Stimulated activated CD8-positive, alpha-beta memory T cell treated with anti-CD3 and anti-CD28 coated beads, Interleukin-12 subunit alpha, Interleukin-12 subunit beta, amount 100 ng/mL, for 24 hours (primary cell): ENCODE measurements around the gene SPINK1.
"Not testable (repeated sequence)": the region's sequence is repeated elsewhere in the genome, so short reads cannot be mapped to it uniquely, and the experiment has no call there.

Source experiments
- DNase-seq: peaks from one replicate; pipeline ENCODE4 v3.0.0-alpha.2; 2020; ENCODE audit errors: extremely low read depth

The SPINK1 gene

GRCh38 chr5:147854894-147855773 is 23.7 kb upstream of the SPINK1 start:
- DNase-seq = no peak

- no peak for DNase-seq
Observed at GRCh38 chr5:147854331-147854730, 22.9 kb upstream of the SPINK1 start.

GRCh38 chr5:147853372-147853987 is 22.0 kb upstream of the SPINK1 start:
- DNase-seq = no peak

GRCh38 chr5:147852365-147852764 is 20.9 kb upstream of the SPINK1 start:
- no peak for DNase-seq

GRCh38 chr5:147851578-147851977 is 20.1 kb upstream of the SPINK1 start:
- no peak for DNase-seq

- no peak for DNase-seq
Observed at GRCh38 chr5:147849226-147849625, 17.8 kb upstream of the SPINK1 start.

GRCh38 chr5:147845618-147846017 is 14.1 kb upstream of the SPINK1 start:
- DNase-seq = no peak

- DNase-seq = no peak
Observed at GRCh38 chr5:147844846-147845245, 13.4 kb upstream of the SPINK1 start.

- DNase-seq = no peak
Observed at GRCh38 chr5:147842869-147843268, 11.4 kb upstream of the SPINK1 start.

GRCh38 chr5:147836439-147836838 is 5.0 kb upstream of the SPINK1 start:
- DNase-seq = no peak

GRCh38 chr5:147835386-147835798 is 3.9 kb upstream of the SPINK1 start:
- no peak for DNase-seq

- DNase-seq = no peak
Observed at GRCh38 chr5:147832541-147832940, 1.1 kb upstream of the SPINK1 start.

- no peak for DNase-seq
Observed at GRCh38 chr5:147830035-147830434, 1.4 kb downstream of the SPINK1 start.

- DNase-seq = not testable (repeated sequence)
Observed at GRCh38 chr5:147827017-147827416, 4.5 kb downstream of the SPINK1 start.

- no peak for DNase-seq
Observed at GRCh38 chr5:147826361-147826760, 5.1 kb downstream of the SPINK1 start.

GRCh38 chr5:147822686-147823491 is 8.6 kb downstream of the SPINK1 start:
- DNase-seq = peak; percentile 5

- DNase-seq = not testable (repeated sequence)
Observed at GRCh38 chr5:147822222-147822621, 9.2 kb downstream of the SPINK1 start.

- DNase-seq = no peak
Observed at GRCh38 chr5:147821766-147822165, 9.7 kb downstream of the SPINK1 start.

- no peak for DNase-seq
Observed at GRCh38 chr5:147819261-147819770, 12.2 kb downstream of the SPINK1 start.

- DNase-seq = no peak
Observed at GRCh38 chr5:147818290-147818689, 13.2 kb downstream of the SPINK1 start.

GRCh38 chr5:147813696-147814095 is 17.8 kb downstream of the SPINK1 start:
- no peak for DNase-seq
